HCT116 (cell line): ENCODE data around the gene ESYT3. TPM values are rescaled to one million over a fixed set of nuclear protein-coding genes. Genes with fewer than 3 reads are reported as not detected.

ENCODE experiments used
- ATAC-seq: fragments of 200-7000 bp; cut with Tn5 transposase; 2 replicates; pipeline ENCODE4 v1.9.1; 2020; ENCODE audit warnings: mild to moderate bottlenecking, moderate library complexity
- BruUV-seq: library from RNA; stranded (reverse); fragments of 400-500 nt; replicated peaks from 2 replicates; lab custom pipeline; 2021; lab: Mats Ljungman, UMichigan
- CTCF ChIA-PET: fragments of 300-600 bp; sonication (Branson Sonifier 250); formaldehyde crosslinking; loops from one replicate; lab custom pipeline; 2021; ENCODE audit warnings: antibody characterized with exemption; lab: Charles Lee
- POLR2A ChIA-PET: fragments of 300-600, 350-600 bp; sonication (Branson Sonifier 250); formaldehyde crosslinking; loops from one replicate; lab custom pipeline; 2021; ENCODE audit warnings: antibody characterized with exemption; lab: Charles Lee
- RAD21 ChIA-PET, 2 experiments: fragments of 300-600 bp; sonication (Branson Sonifier 250); formaldehyde crosslinking; loops; one replicate each; lab custom pipeline; 2023; ENCODE audit warnings: low total read pairs in 2 of 2; ENCODE audit not compliant: uncharacterized antibody in 2 of 2, unreplicated experiment in 2 of 2, low non-redundant PET in 1 of 2; lab: Charles Lee
- DNase-seq: peaks from one replicate; pipeline ENCODE4 v3.0.0-alpha.2; 2010; ENCODE audit warnings: low read depth, low spot score
- H2AFZ ChIP-seq: fragments of 200-600 bp; shearing (Covaris generic), sonication (generic); 2 replicates; pipeline ENCODE4 v1.6.1; 2017; ENCODE audit warnings: low read depth, mixed run types, mixed read lengths, antibody characterized with exemption, low read length; ENCODE audit not compliant: poor library complexity, severe bottlenecking
- H3K27ac ChIP-seq: 2 replicates; pipeline ENCODE4 v1.5.1; 2012; ENCODE audit warnings: low read depth, low read length
- H3K27me3 ChIP-seq: fragments of 200-600 bp; sonication (generic); 2 replicates; pipeline ENCODE4 v1.6.1; 2016; ENCODE audit warnings: mixed run types, low read length, mixed read lengths; ENCODE audit not compliant: insufficient read depth
- H3K36me3 ChIP-seq, 2 experiments: fragments of 200-500 bp in 1 of 2; fragments of 200-600 bp in 1 of 2; sonication (Bioruptor generic) in 1 of 2; sonication (generic) in 1 of 2; 2 replicates each; pipeline versions ENCODE4 v1.5.1 to v1.6.1; 2014 to 2016; ENCODE audit warnings: low read length in 2 of 2, inconsistent platforms in 1 of 2, mixed read lengths in 1 of 2, mixed run types in 1 of 2; ENCODE audit not compliant: insufficient read depth in 2 of 2, control insufficient read depth in 1 of 2
- H3K4me1 ChIP-seq, 2 experiments: fragments of 200-600 bp in 1 of 2; sonication (generic) in 1 of 2; 2 replicates each; pipeline versions ENCODE4 v1.5.1 to v1.6.1; 2012 to 2017; ENCODE audit warnings: low read length in 2 of 2, inconsistent platforms in 1 of 2, mild to moderate bottlenecking in 1 of 2, mixed read lengths in 1 of 2, mixed run types in 1 of 2, moderate library complexity in 1 of 2; ENCODE audit not compliant: insufficient read depth in 2 of 2, control insufficient read depth in 1 of 2
- H3K4me2 ChIP-seq: fragments of 200-600 bp; sonication (generic); 2 replicates; pipeline ENCODE4 v1.6.1; 2017; ENCODE audit warnings: mixed run types, low read length, mixed read lengths
- H3K4me3 ChIP-seq, 2 experiments: fragments of 200-600 bp in 1 of 2; sonication (generic) in 1 of 2; replicated peaks in 1 of 2; 2 replicates each; pipeline ENCODE4 v1.5.1; 2011 to 2016; ENCODE audit warnings: low read length in 2 of 2, control low read depth in 1 of 2, low read depth in 1 of 2, mild to moderate bottlenecking in 1 of 2, mixed read lengths in 1 of 2, mixed run types in 1 of 2
- H3K79me2 ChIP-seq: fragments of 200-600 bp; sonication (generic); 2 replicates; pipeline ENCODE4 v1.6.1; 2017; ENCODE audit warnings: mild to moderate bottlenecking, mixed run types, low read length, moderate library complexity, mixed read lengths; ENCODE audit not compliant: insufficient read depth
- H3K9ac ChIP-seq: fragments of 200-600 bp; sonication (generic); 2 replicates; pipeline ENCODE4 v1.6.1; 2016; ENCODE audit warnings: low read length, mixed read lengths
- H3K9me2 ChIP-seq: fragments of 200-600 bp; sonication (generic), shearing (Covaris generic); 2 replicates; pipeline ENCODE4 v1.6.1; 2017; ENCODE audit warnings: mixed run types, mild to moderate bottlenecking, moderate library complexity; ENCODE audit not compliant: insufficient read depth
- H3K9me3 ChIP-seq, 2 experiments: fragments of 200-500 bp in 1 of 2; fragments of 200-600 bp in 1 of 2; sonication (Bioruptor generic) in 1 of 2; sonication (generic) in 1 of 2; 2 replicates each; pipeline ENCODE4 v1.6.1; 2014 to 2017; ENCODE audit warnings: low read length in 2 of 2, mixed read lengths in 2 of 2, inconsistent platforms in 1 of 2, low read depth in 1 of 2, mild to moderate bottlenecking in 1 of 2, mixed run types in 1 of 2, moderate library complexity in 1 of 2; ENCODE audit not compliant: control insufficient read depth in 1 of 2, insufficient read depth in 1 of 2
- H4K20me1 ChIP-seq: fragments of 200-600 bp; sonication (generic), shearing (Covaris generic); 2 replicates; pipeline ENCODE4 v1.6.1; 2017; ENCODE audit warnings: mixed run types, mild to moderate bottlenecking, moderate library complexity; ENCODE audit not compliant: insufficient read depth
- ATF3 ChIP-seq: IDR thresholded peaks from 2 replicates; pipeline ENCODE4 v1.6.1; 2012
- CBX3 ChIP-seq: IDR thresholded peaks from 2 replicates; pipeline ENCODE4 v1.6.1; 2012; ENCODE audit warnings: low read depth
- CEBPB ChIP-seq: IDR thresholded peaks from 2 replicates; pipeline ENCODE4 v1.6.1; 2012; ENCODE audit warnings: low read depth
- CTCF ChIP-seq, 3 experiments: fragments of 200-600 bp in 1 of 3; sonication (generic) in 1 of 3; IDR thresholded peaks in 2 of 3; conservative IDR thresholded peaks in 1 of 3; 2 replicates each; pipeline ENCODE4 v1.5.1; 2012 to 2017; ENCODE audit warnings: low read depth in 2 of 3, low read length in 2 of 3, antibody characterized with exemption in 1 of 3, borderline replicate concordance in 1 of 3, control low read depth in 1 of 3, mild to moderate bottlenecking in 1 of 3, mixed read lengths in 1 of 3, mixed run types in 1 of 3, moderate library complexity in 1 of 3; ENCODE audit not compliant: insufficient read depth in 1 of 3
- JUND ChIP-seq: IDR thresholded peaks from 2 replicates; pipeline ENCODE4 v1.6.1; 2012
- POLR2A ChIP-seq: IDR thresholded peaks from 2 replicates; pipeline ENCODE4 v1.7.0; 2011; ENCODE audit warnings: borderline replicate concordance; ENCODE audit not compliant: insufficient read depth, insufficient read length; ENCODE audit errors: extremely low read depth
- RAD21 ChIP-seq: IDR thresholded peaks from 2 replicates; pipeline ENCODE4 v1.6.1; 2012; ENCODE audit warnings: low read depth, mild to moderate bottlenecking
- YY1 ChIP-seq: IDR thresholded peaks from 2 replicates; pipeline ENCODE4 v1.6.1; 2011; ENCODE audit warnings: low read length, low read depth, moderate library complexity, mild to moderate bottlenecking; ENCODE audit not compliant: insufficient replicate concordance; ENCODE audit errors: extremely low read depth
- intact Hi-C: fragments of 100-400 bp; cut with micrococcal nuclease; formaldehyde crosslinking; loops from 2 replicates; pipeline ENCODE4 v1.10.0; 2022
- total RNA-seq: library from RNA; stranded (reverse); gene quantifications from one replicate; pipeline ENCODE4 v1.2.1, GENCODE V29; 2021; ENCODE audit not compliant: unreplicated experiment

Gene ESYT3
- total RNA-seq, 1 experiment from 2014 or later: 0.05 TPM

GRCh38 chr3:138397983-138398382, 36.4 kb upstream of the ESYT3 start:
- H4K20me1 ChIP-seq: no peaks in the 10 kb centered on the region
- TF ChIP-seq ATF3 (no peak), CTCF (IDR thresholded peaks at IDR 0.05 in 2 of 3, conservative IDR thresholded peaks at IDR 0.05 in 1 of 3; ENCODE audit: borderline replicate concordance in 1 of 3, insufficient read depth in 1 of 3, low read depth in 2 of 3, low read length in 2 of 3) (peak; percentile 21 to 46 (median 34); a peak in 4 of 6 replicates), RAD21 (peak; percentile 53)
- intact Hi-C loops: loop anchor here (1.0 kb wide), 2 partner anchors 66 to 217 kb away; no protein-coding TSS in a partner anchor
- no peak overlapping the region for H2AFZ ChIP-seq
- no peak overlapping the region for H3K9ac ChIP-seq
- no peaks in the 10 kb centered on the region for H3K36me3 ChIP-seq
- no peaks in the 10 kb centered on the region for H3K27me3 ChIP-seq
- ATAC-seq: peak; percentile 62; the same call in 1 of the 2 replicates
- H3K4me1 ChIP-seq: no peaks in the 10 kb centered on the region
- no TSS peak for BruUV-seq
- no peak overlapping the region for H3K27ac ChIP-seq
- ChIA-PET RAD21 (no interaction called here), POLR2A (no interaction called here), CTCF (no interaction called here)
- no peak overlapping the region for H3K4me2 ChIP-seq
- H3K9me2 ChIP-seq: no peaks in the 10 kb centered on the region
- H3K9me3 ChIP-seq: no peaks in the 10 kb centered on the region
- H3K79me2 ChIP-seq: no peaks in the 10 kb centered on the region
- H3K4me3 ChIP-seq: no peak overlapping the region
- DNase-seq: no peak

- intact Hi-C loops: loop anchor here (1.0 kb wide), 2 partner anchors 67 to 218 kb away; no protein-coding TSS in a partner anchor
These were observed 35.4 kb upstream of the ESYT3 start for GRCh38 chr3:138398791-138399575.

More at GRCh38 chr3:138398791-138399575, 35.4 kb upstream of the ESYT3 start:
- ChIA-PET RAD21 (no interaction called here), POLR2A (no interaction called here), CTCF (no interaction called here)
- H3K4me2 ChIP-seq: no peak overlapping the region
- no peaks in the 10 kb centered on the region for H3K36me3 ChIP-seq
- H4K20me1 ChIP-seq: no peaks in the 10 kb centered on the region
- no peaks in the 10 kb centered on the region for H3K27me3 ChIP-seq
- H3K4me1 ChIP-seq: no peaks in the 10 kb centered on the region
- BruUV-seq: no TSS peak
- H3K9me3 ChIP-seq: no peaks in the 10 kb centered on the region
- no peaks in the 10 kb centered on the region for H3K79me2 ChIP-seq
- no peak overlapping the region for H3K4me3 ChIP-seq
- H3K9me2 ChIP-seq: no peaks in the 10 kb centered on the region
- DNase-seq (no peak), ATAC-seq (no peak)
- H3K9ac ChIP-seq: no peak overlapping the region
- TF ChIP-seq CEBPB (no peak), JUND (no peak), POLR2A (no peak), YY1 (no peak), CTCF (IDR thresholded peaks at IDR 0.05 in 2 of 3, conservative IDR thresholded peaks at IDR 0.05 in 1 of 3; ENCODE audit: borderline replicate concordance in 1 of 3, insufficient read depth in 1 of 3, low read depth in 2 of 3, low read length in 2 of 3) (no peak), RAD21 (no peak), CBX3 (no peak)
- no peak overlapping the region for H3K27ac ChIP-seq
- H2AFZ ChIP-seq: no peak overlapping the region
